ENCODE measurements around the gene RBM15B.
A peak's percentile ranks its signal among the peaks of the same experiment; 100 is the strongest.

Gene RBM15B

GRCh38 chr3:51392355-51393133 is 1.5 kb downstream of the RBM15B start:
- DNase-seq (ENCODE audit: low spot score) = no peak

- DNase-seq (ENCODE audit: low spot score) = no peak
Measured at GRCh38 chr3:51393134-51393495, 2.0 kb downstream of the RBM15B start.

- DNase-seq (ENCODE audit: low spot score) = no peak
Measured at GRCh38 chr3:51393564-51393963, 2.5 kb downstream of the RBM15B start.

- no peak for DNase-seq (ENCODE audit: low spot score)
Measured at GRCh38 chr3:51394541-51394940, 3.5 kb downstream of the RBM15B start.

GRCh38 chr3:51395493-51396213 is 4.6 kb downstream of the RBM15B start:
- DNase-seq (ENCODE audit: low spot score) = no peak

GRCh38 chr3:51396401-51396800 is 5.3 kb downstream of the RBM15B start:
- no peak for DNase-seq (ENCODE audit: low spot score)

GRCh38 chr3:51397392-51397791 is 6.3 kb downstream of the RBM15B start:
- no peak for DNase-seq (ENCODE audit: low spot score)

GRCh38 chr3:51398595-51399310 is 7.7 kb downstream of the RBM15B start:
- DNase-seq (ENCODE audit: low spot score) = no peak

GRCh38 chr3:51400166-51400565 is 9.1 kb downstream of the RBM15B start:
- no peak for DNase-seq (ENCODE audit: low spot score)

- no peak for DNase-seq (ENCODE audit: low spot score)
Measured at GRCh38 chr3:51401735-51402134, 10.7 kb downstream of the RBM15B start.

- no peak for DNase-seq (ENCODE audit: low spot score)
Measured at GRCh38 chr3:51403675-51404074, 12.6 kb downstream of the RBM15B start.

GRCh38 chr3:51408021-51408420 is 16.9 kb downstream of the RBM15B start:
- DNase-seq (ENCODE audit: low spot score) = no peak

GRCh38 chr3:51408813-51409212 is 17.7 kb downstream of the RBM15B start:
- DNase-seq (ENCODE audit: low spot score) = no peak

GRCh38 chr3:51422211-51422610 is 31.1 kb downstream of the RBM15B start:
- no peak for DNase-seq (ENCODE audit: low spot score)

GRCh38 chr3:51426921-51427320 is 35.8 kb downstream of the RBM15B start:
- DNase-seq (ENCODE audit: low spot score) = no peak

- DNase-seq (ENCODE audit: low spot score) = no peak
Measured at GRCh38 chr3:51429138-51429537, 38.1 kb downstream of the RBM15B start.

- DNase-seq (ENCODE audit: low spot score) = no peak
Measured at GRCh38 chr3:51434110-51434509, 43.0 kb downstream of the RBM15B start.

GRCh38 chr3:51434746-51435327 is 43.8 kb downstream of the RBM15B start:
- DNase-seq (ENCODE audit: low spot score) = peak; percentile 55

GRCh38 chr3:51436998-51437639 is 46.0 kb downstream of the RBM15B start:
- DNase-seq (ENCODE audit: low spot score) = no peak

GRCh38 chr3:51441282-51442030 is 50.4 kb downstream of the RBM15B start:
- DNase-seq (ENCODE audit: low spot score) = no peak

GRCh38 chr3:51445544-51446280 is 54.6 kb downstream of the RBM15B start:
- DNase-seq (ENCODE audit: low spot score) = no peak

All from SW480 (cell line).